Fibroblast of lung (primary cell): ENCODE measurements around the gene TUT1.
"Not testable (repeated sequence)": the region's sequence is repeated elsewhere in the genome, so short reads cannot be mapped to it uniquely, and the experiment has no call there.

ENCODE experiments used
- EZH2 ChIP-seq: IDR thresholded peaks from 2 replicates; pipeline ENCODE4 v1.5.1; 2012; ENCODE audit warnings: low read length, control low read depth, mild to moderate bottlenecking; ENCODE audit errors: missing control alignments
- TF ChIP-seq, protein P1 (sequence below), 2 donors: IDR thresholded peaks in 1 of 2; conservative IDR thresholded peaks in 1 of 2; 1 replicate in 1 of 2; 2 replicates in 1 of 2; pipeline ENCODE4 v1.5.1; 2011 to 2012; ENCODE audit warnings: low read length in 2 of 2, control low read depth in 1 of 2, inconsistent platforms in 1 of 2, low read depth in 1 of 2, mild to moderate bottlenecking in 1 of 2

DNA sequence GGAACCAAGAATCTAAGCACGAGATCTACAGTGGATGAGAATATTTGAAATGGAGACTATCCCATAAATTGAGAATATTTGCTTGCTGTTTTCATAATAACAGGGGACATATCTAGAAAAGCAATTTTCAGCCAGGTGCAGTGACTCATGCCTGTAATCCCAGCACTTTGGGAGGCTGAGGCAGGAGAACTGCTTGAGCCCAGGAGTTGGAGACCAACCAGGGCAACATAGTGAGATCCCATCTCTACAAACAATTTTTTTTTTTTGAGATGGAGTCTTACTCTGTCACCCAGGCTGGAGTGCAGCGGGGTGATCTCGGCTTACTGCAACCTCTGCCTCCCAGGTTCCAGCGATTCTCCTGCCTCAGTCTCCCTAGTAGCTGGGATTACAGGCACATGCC, 9.6 kb downstream of the TUT1 start:
- TF ChIP-seq, protein P1, sequence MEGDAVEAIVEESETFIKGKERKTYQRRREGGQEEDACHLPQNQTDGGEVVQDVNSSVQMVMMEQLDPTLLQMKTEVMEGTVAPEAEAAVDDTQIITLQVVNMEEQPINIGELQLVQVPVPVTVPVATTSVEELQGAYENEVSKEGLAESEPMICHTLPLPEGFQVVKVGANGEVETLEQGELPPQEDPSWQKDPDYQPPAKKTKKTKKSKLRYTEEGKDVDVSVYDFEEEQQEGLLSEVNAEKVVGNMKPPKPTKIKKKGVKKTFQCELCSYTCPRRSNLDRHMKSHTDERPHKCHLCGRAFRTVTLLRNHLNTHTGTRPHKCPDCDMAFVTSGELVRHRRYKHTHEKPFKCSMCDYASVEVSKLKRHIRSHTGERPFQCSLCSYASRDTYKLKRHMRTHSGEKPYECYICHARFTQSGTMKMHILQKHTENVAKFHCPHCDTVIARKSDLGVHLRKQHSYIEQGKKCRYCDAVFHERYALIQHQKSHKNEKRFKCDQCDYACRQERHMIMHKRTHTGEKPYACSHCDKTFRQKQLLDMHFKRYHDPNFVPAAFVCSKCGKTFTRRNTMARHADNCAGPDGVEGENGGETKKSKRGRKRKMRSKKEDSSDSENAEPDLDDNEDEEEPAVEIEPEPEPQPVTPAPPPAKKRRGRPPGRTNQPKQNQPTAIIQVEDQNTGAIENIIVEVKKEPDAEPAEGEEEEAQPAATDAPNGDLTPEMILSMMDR (conservative IDR thresholded peaks at IDR 0.05 in 1 of 2, IDR thresholded peaks at IDR 0.05 in 1 of 2; ENCODE audit: low read depth in 1 of 2, low read length in 2 of 2), result not testable (repeated sequence)
- TF ChIP-seq EZH2, result not testable (repeated sequence)
